ENCODE data around the gene GLCCI1. TPM values are rescaled to one million over a fixed set of nuclear protein-coding genes. Genes with fewer than 3 reads are reported as not detected.

GLCCI1 gene
- polyA plus RNA-seq, 1 donor (not counting 4 experiments of a cell fraction or from before 2014, with no cell fraction given): 3.4 TPM

DNA sequence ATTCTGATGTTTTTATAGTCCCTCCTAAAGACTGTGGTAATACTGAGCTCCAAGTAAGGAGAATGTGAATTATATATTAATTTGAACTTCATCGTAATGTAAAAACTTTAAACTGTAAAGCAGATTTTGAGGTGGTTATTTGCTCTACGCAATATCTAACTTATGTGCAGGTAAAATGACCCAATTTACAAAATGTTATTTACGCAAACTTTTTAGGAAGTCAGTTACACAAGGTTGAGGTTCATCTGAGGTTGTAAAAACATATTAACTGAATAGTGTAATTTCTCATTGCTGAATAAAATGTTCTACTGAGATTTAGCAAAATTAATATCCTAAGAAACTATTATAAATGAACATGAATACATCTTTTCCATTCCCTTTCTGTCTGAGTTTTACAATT, 15.8 kb downstream of the GLCCI1 start:
- no peak overlapping the region for H3K27ac ChIP-seq (ENCODE audit: control insufficient read depth, insufficient read depth, low read length)
- no peak overlapping the region for H3K4me2 ChIP-seq (ENCODE audit: control insufficient read depth, extremely low read depth, insufficient read depth, low read depth, low read length)
- H3K79me2 ChIP-seq (ENCODE audit: control insufficient read depth, insufficient read depth, low read length): no peaks in the 10 kb centered on the region
- no peaks in the 10 kb centered on the region for H4K20me1 ChIP-seq (ENCODE audit: control insufficient read depth, extremely low read depth, insufficient read depth, low read length)
- H2AFZ ChIP-seq (ENCODE audit: control insufficient read depth, low read length): no peak overlapping the region
- H3K4me1 ChIP-seq (ENCODE audit: control insufficient read depth, extremely low read depth, insufficient read depth, low read length): no peaks in the 10 kb centered on the region
- no peaks in the 10 kb centered on the region for H3K9me1 ChIP-seq (ENCODE audit: control insufficient read depth, extremely low read depth, insufficient read depth, low read length)
- H3K27me3 ChIP-seq (ENCODE audit: control insufficient read depth, extremely low read depth, insufficient read depth, low read length): no peaks in the 10 kb centered on the region
- FAIRE-seq (no peak), DNase-seq (ENCODE audit: low read depth, low spot score) (no peak)
- H3K9me3 ChIP-seq (ENCODE audit: control insufficient read depth, low read depth, low read length): no peaks in the 10 kb centered on the region
- H3K4me3 ChIP-seq (ENCODE audit: control insufficient read depth in 2 of 3, extremely low read depth in 1 of 3, insufficient read depth in 2 of 3, low read depth in 1 of 3, low read length in 3 of 3): no peak overlapping the region
- H3K36me3 ChIP-seq (ENCODE audit: control insufficient read depth in 2 of 2, extremely low read depth in 1 of 2, insufficient read depth in 2 of 2, low read length in 2 of 2): no peaks in the 10 kb centered on the region
- TF ChIP-seq, protein P1, sequence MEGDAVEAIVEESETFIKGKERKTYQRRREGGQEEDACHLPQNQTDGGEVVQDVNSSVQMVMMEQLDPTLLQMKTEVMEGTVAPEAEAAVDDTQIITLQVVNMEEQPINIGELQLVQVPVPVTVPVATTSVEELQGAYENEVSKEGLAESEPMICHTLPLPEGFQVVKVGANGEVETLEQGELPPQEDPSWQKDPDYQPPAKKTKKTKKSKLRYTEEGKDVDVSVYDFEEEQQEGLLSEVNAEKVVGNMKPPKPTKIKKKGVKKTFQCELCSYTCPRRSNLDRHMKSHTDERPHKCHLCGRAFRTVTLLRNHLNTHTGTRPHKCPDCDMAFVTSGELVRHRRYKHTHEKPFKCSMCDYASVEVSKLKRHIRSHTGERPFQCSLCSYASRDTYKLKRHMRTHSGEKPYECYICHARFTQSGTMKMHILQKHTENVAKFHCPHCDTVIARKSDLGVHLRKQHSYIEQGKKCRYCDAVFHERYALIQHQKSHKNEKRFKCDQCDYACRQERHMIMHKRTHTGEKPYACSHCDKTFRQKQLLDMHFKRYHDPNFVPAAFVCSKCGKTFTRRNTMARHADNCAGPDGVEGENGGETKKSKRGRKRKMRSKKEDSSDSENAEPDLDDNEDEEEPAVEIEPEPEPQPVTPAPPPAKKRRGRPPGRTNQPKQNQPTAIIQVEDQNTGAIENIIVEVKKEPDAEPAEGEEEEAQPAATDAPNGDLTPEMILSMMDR (optimal IDR thresholded peaks at IDR 0.05 in 1 of 3, IDR thresholded peaks at IDR 0.05 in 1 of 3, conservative IDR thresholded peaks at IDR 0.05 in 1 of 3; ENCODE audit: extremely low read depth in 1 of 3, insufficient read depth in 2 of 3, low read length in 3 of 3): no peak
- no peak for TF ChIP-seq EZH2 (IDR thresholded peaks at IDR 0.05; ENCODE audit: low read length)
- dilution Hi-C loops (cut with MboI; ENCODE audit: extremely low pct_ligation_motif_present, low sequenced_read_pairs): no loop called here
- H3K9ac ChIP-seq (ENCODE audit: control insufficient read depth, extremely low read depth, insufficient read depth, low read length): no peak overlapping the region

DNA sequence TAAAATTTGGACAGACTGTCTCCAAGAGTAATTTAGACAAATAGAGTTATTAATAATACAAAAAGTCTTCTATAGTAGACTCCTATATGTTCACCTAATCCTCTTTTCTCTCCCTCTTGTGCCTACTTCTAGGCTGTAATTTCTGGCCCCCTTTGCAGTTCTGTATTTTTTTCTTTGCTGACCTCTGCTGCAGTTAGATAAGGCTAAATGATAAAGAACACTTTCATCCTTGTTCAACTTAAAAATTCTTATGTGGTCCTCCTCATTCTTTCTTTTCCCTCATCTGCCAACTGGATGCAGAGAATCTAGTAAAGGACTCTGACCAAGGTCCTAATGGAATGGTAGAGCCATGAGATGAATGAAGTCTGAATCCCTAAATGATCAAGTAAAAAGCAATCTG, 20.1 kb downstream of the GLCCI1 start:
- H3K4me2 ChIP-seq (ENCODE audit: control insufficient read depth, extremely low read depth, insufficient read depth, low read depth, low read length): no peak overlapping the region
- TF ChIP-seq, protein P1 (optimal IDR thresholded peaks at IDR 0.05 in 1 of 3, IDR thresholded peaks at IDR 0.05 in 1 of 3, conservative IDR thresholded peaks at IDR 0.05 in 1 of 3; ENCODE audit: extremely low read depth in 1 of 3, insufficient read depth in 2 of 3, low read length in 3 of 3): no peak
- TF ChIP-seq EZH2 (IDR thresholded peaks at IDR 0.05; ENCODE audit: low read length): no peak
- H4K20me1 ChIP-seq (ENCODE audit: control insufficient read depth, extremely low read depth, insufficient read depth, low read length): no peaks in the 10 kb centered on the region
- no peak overlapping the region for H3K9ac ChIP-seq (ENCODE audit: control insufficient read depth, extremely low read depth, insufficient read depth, low read length)
- H3K27me3 ChIP-seq (ENCODE audit: control insufficient read depth, extremely low read depth, insufficient read depth, low read length): no peaks in the 10 kb centered on the region
- H3K9me1 ChIP-seq (ENCODE audit: control insufficient read depth, extremely low read depth, insufficient read depth, low read length): no peaks in the 10 kb centered on the region
- no peak overlapping the region for H3K4me3 ChIP-seq (ENCODE audit: control insufficient read depth in 2 of 3, extremely low read depth in 1 of 3, insufficient read depth in 2 of 3, low read depth in 1 of 3, low read length in 3 of 3)
- H3K9me3 ChIP-seq (ENCODE audit: control insufficient read depth, low read depth, low read length): no peaks in the 10 kb centered on the region
- no peaks in the 10 kb centered on the region for H3K79me2 ChIP-seq (ENCODE audit: control insufficient read depth, insufficient read depth, low read length)
- H2AFZ ChIP-seq (ENCODE audit: control insufficient read depth, low read length): no peak overlapping the region
- no peaks in the 10 kb centered on the region for H3K4me1 ChIP-seq (ENCODE audit: control insufficient read depth, extremely low read depth, insufficient read depth, low read length)
- dilution Hi-C loops (cut with MboI; ENCODE audit: extremely low pct_ligation_motif_present, low sequenced_read_pairs): no loop called here
- no peak overlapping the region for H3K27ac ChIP-seq (ENCODE audit: control insufficient read depth, insufficient read depth, low read length)
- FAIRE-seq: no peak
- no peak for DNase-seq (ENCODE audit: low read depth, low spot score)
- H3K36me3 ChIP-seq (ENCODE audit: control insufficient read depth in 2 of 2, extremely low read depth in 1 of 2, insufficient read depth in 2 of 2, low read length in 2 of 2): no peaks in the 10 kb centered on the region

Data from keratinocyte (primary cell).